Subcutaneous abdominal adipose tissue (tissue), 5 donors: Measurements from ENCODE around the gene TREML1.

ENCODE experiments used
- H3K27ac ChIP-seq: one replicate; pipeline ENCODE4 v1.7.0; 2013; ENCODE audit warnings: low read depth, mild to moderate bottlenecking, inconsistent platforms, low read length, moderate library complexity
- H3K27me3 ChIP-seq, 5 donors: one replicate each; pipeline ENCODE4 v1.7.0; 2013; ENCODE audit warnings: low read length in 5 of 5, inconsistent platforms in 1 of 5; ENCODE audit not compliant: control insufficient read depth in 5 of 5, insufficient read depth in 4 of 5
- H3K36me3 ChIP-seq, 5 donors: one replicate each; pipeline ENCODE4 v1.7.0; 2013; ENCODE audit warnings: low read length in 5 of 5; ENCODE audit not compliant: control insufficient read depth in 5 of 5, insufficient read depth in 5 of 5
- H3K4me1 ChIP-seq, 5 donors: one replicate each; pipeline ENCODE4 v1.7.0; 2013; ENCODE audit warnings: low read length in 5 of 5, mild to moderate bottlenecking in 3 of 5, moderate library complexity in 1 of 5; ENCODE audit not compliant: control insufficient read depth in 5 of 5, insufficient read depth in 5 of 5
- H3K4me3 ChIP-seq, 5 donors: one replicate each; pipeline ENCODE4 v1.7.0; 2013; ENCODE audit warnings: low read length in 5 of 5, low read depth in 1 of 5
- H3K9ac ChIP-seq, 5 donors: one replicate each; pipeline ENCODE4 v1.7.0; 2013; ENCODE audit warnings: low read length in 5 of 5, mild to moderate bottlenecking in 4 of 5, moderate library complexity in 3 of 5
- H3K9me3 ChIP-seq, 5 donors: one replicate each; pipeline ENCODE4 v1.7.0; 2013; ENCODE audit warnings: low read length in 5 of 5; ENCODE audit not compliant: control insufficient read depth in 5 of 5
- donor health status: healthy.
- donor health status: healthy.
- donor health status: healthy.
- donor health status: healthy.
- donor health status: healthy.

TREML1 gene

GRCh38 chr6:41163419-41163717, 9.2 kb upstream of the TREML1 start:
- no peaks in the 10 kb centered on the region for H3K36me3 ChIP-seq
- no peak overlapping the region for H3K27ac ChIP-seq
- peaks cover 0 to 13% (median 0%) of the 10 kb centered on the region in 5 donors for H3K4me1 ChIP-seq
- H3K27me3 ChIP-seq, result peaks cover 0 to 19% (median 3%) of the 10 kb centered on the region in 5 donors
- no peaks in the 10 kb centered on the region for H3K9me3 ChIP-seq
- no peak overlapping the region for H3K4me3 ChIP-seq
- H3K9ac ChIP-seq, result no peak overlapping the region

DNA sequence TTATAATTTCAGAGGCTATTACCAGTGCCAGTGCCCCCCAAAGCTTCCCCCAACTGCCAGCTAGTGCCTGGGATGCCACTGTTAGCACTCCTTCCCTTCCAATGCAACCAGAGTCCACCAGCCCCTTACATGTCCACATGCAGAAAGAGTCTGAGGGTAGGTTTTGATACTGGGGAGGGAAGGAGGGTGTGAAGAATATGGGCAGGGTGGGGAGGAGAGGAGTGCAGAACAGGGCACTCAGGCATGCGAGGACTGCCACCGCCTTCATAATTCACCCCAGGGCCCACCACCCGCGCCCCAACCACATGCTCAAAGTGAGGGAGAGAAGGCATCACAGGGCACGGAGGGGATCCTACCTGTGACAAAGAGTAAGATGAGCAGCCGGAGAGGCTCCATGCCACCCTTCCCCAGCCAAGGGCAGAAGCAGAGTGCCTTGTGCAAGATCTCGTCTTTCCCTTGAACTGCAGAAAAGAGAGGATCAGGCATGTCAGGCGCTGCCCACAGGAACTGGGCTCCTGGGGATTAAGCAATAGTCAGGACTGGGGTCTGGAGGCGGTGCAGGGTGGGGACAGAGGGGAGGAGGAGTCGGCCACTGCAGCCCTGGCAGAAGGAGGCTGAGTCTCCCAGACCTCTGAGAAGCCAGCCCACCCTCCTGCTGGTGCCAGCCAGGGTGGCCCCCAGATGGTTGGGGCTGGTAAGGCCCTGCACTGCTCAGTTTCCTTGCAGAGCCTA, 8.7 kb upstream of the TREML1 start, which contains the start of gene TREM2:
TSS of gene TREM2 (minus strand) at position 430 of the 732 bp plus-strand sequence. CDS start at position 396, 34 bp downstream.
- Histone ChIP-seq H3K4me3 (no peak within 1 kb of the TSS), H3K27ac (no peak within 1 kb of the TSS)

GRCh38 chr6:41161851-41162552, 7.9 kb upstream of the TREML1 start:
- Histone ChIP-seq H3K9ac (no peak overlapping the region), H3K4me3 (no peak overlapping the region), H3K36me3 (no peaks in the 10 kb centered on the region), H3K27ac (no peak overlapping the region), H3K27me3 (peaks cover 0 to 19% (median 6%) of the 10 kb centered on the region in 5 donors), H3K9me3 (no peaks in the 10 kb centered on the region), H3K4me1 (peaks cover 0 to 13% (median 0%) of the 10 kb centered on the region in 5 donors)

More for the DNA sequence above, 8.7 kb upstream of the TREML1 start, which contains the start of gene TREM2:
- no peaks in the 10 kb centered on the region for H3K9me3 ChIP-seq
- H3K4me1 ChIP-seq, result peaks cover 0 to 13% (median 0%) of the 10 kb centered on the region in 5 donors
- H3K36me3 ChIP-seq, result no peaks in the 10 kb centered on the region
- no peak within 1 kb of the TSS for H3K9ac ChIP-seq
- peaks cover 0 to 19% (median 3%) of the 10 kb centered on the region in 5 donors for H3K27me3 ChIP-seq

- peaks cover 0 to 13% (median 0%) of the 10 kb centered on the region in 5 donors for H3K4me1 ChIP-seq
Observed at GRCh38 chr6:41161380-41161779, 7.2 kb upstream of the TREML1 start.

DNA sequence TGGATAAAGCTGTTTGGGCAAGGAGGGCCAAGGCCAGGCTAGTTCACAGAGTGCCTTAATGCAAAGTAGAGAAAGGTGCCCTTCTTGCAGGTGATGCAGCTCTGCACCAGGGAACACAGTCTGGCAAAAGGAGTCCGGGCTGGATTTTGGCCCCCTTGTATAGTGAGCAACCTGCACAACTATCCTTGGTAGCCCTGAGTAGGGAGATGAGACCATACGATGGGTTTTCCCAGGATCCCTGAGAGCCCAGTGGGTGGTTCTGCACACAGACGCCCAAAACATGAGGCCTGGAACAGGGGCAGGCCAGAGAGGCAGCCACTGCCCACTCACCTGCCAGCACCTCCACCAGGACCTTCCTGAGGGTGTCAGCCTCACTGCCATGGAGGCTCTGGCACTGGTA, 6.8 kb upstream of the TREML1 start:
- H3K9ac ChIP-seq, result no peak overlapping the region
- no peak overlapping the region for H3K4me3 ChIP-seq
- peaks cover 0 to 19% (median 6%) of the 10 kb centered on the region in 5 donors for H3K27me3 ChIP-seq
- no peaks in the 10 kb centered on the region for H3K9me3 ChIP-seq
- H3K4me1 ChIP-seq, result peaks cover 0 to 13% (median 0%) of the 10 kb centered on the region in 5 donors
- H3K36me3 ChIP-seq, result no peaks in the 10 kb centered on the region
- H3K27ac ChIP-seq, result no peak overlapping the region

More at GRCh38 chr6:41161380-41161779, 7.2 kb upstream of the TREML1 start:
- Histone ChIP-seq H3K9me3 (no peaks in the 10 kb centered on the region), H3K36me3 (no peaks in the 10 kb centered on the region), H3K27me3 (peaks cover 0 to 19% (median 6%) of the 10 kb centered on the region in 5 donors), H3K27ac (no peak overlapping the region), H3K9ac (no peak overlapping the region), H3K4me3 (no peak overlapping the region)

GRCh38 chr6:41159415-41160082, 5.4 kb upstream of the TREML1 start:
- Histone ChIP-seq H3K36me3 (no peaks in the 10 kb centered on the region), H3K27ac (no peak overlapping the region), H3K9ac (no peak overlapping the region), H3K27me3 (peaks cover 0 to 19% (median 7%) of the 10 kb centered on the region in 5 donors), H3K9me3 (no peaks in the 10 kb centered on the region), H3K4me3 (no peak overlapping the region), H3K4me1 (peaks cover 0 to 13% (median 0%) of the 10 kb centered on the region in 5 donors)

DNA sequence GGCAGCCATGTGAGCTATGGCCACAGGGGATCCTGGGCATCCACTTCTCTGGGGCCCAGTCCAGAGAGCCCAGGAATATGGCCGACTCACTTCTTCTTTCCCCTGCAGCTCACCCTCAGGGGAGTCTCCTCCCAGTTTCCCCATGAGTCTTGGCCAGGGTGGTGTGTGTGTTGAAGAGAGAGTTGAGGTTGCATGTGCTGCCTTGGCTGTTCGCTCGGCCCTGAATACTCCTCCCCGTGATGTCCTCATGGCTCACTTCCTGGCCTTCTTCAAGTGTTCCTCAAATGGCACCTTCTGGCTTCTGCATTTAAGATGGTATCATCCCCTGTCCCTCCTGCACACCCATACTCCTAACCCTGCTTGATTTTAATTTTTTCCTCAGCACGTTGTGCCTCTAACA, 3.2 kb upstream of the TREML1 start:
- no peaks in the 10 kb centered on the region for H3K9me3 ChIP-seq
- peaks cover 0 to 19% (median 11%) of the 10 kb centered on the region in 5 donors for H3K27me3 ChIP-seq
- H3K9ac ChIP-seq, result no peak overlapping the region
- H3K27ac ChIP-seq, result no peak overlapping the region
- no peaks in the 10 kb centered on the region for H3K36me3 ChIP-seq
- peaks cover 0 to 8% (median 0%) of the 10 kb centered on the region in 5 donors for H3K4me1 ChIP-seq
- no peak overlapping the region for H3K4me3 ChIP-seq

GRCh38 chr6:41156771-41157170, 2.6 kb upstream of the TREML1 start:
- Histone ChIP-seq H3K9ac (no peak overlapping the region), H3K27ac (no peak overlapping the region), H3K4me1 (peaks cover 0 to 6% (median 0%) of the 10 kb centered on the region in 5 donors), H3K9me3 (no peaks in the 10 kb centered on the region), H3K36me3 (no peaks in the 10 kb centered on the region), H3K4me3 (no peak overlapping the region), H3K27me3 (peaks cover 0 to 19% (median 11%) of the 10 kb centered on the region in 5 donors)

GRCh38 chr6:41156001-41156400, 1.9 kb upstream of the TREML1 start:
- Histone ChIP-seq H3K9ac (no peak overlapping the region), H3K27ac (no peak overlapping the region), H3K27me3 (peaks cover 0 to 14% (median 8%) of the 10 kb centered on the region in 5 donors), H3K36me3 (no peaks in the 10 kb centered on the region), H3K9me3 (no peaks in the 10 kb centered on the region), H3K4me1 (no peaks in the 10 kb centered on the region), H3K4me3 (no peak overlapping the region)
